T-helper 17 cell (primary cell): ENCODE measurements around the gene ACP2. TPM values are rescaled to one million over a fixed set of nuclear protein-coding genes. Genes with fewer than 3 reads are reported as not detected.
A peak's percentile ranks its signal among the peaks of the same experiment; 100 is the strongest.

Experiments
- ATAC-seq: fragments of 150-1000 bp; cut with Tn5 transposase; 2 replicates; pipeline ENCODE4 v1.10.0; 2021; ENCODE audit warnings: mild to moderate bottlenecking, moderate library complexity
- DNase-seq, 3 donors: peaks; one replicate each; pipeline versions ENCODE4 v3.0.0 to v3.0.0-alpha.2; 2020 to 2021
- H3K9me3 ChIP-seq: one replicate; pipeline ENCODE4 v1.7.0; 2013; ENCODE audit warnings: low read length, mild to moderate bottlenecking; ENCODE audit not compliant: control insufficient read depth, poor library complexity, severe bottlenecking
- H3K27ac Mint-ChIP-seq: one replicate; pipeline ENCODE4 v1.8.0; 2022; ENCODE audit warnings: mild to moderate bottlenecking, moderate library complexity, mixed read lengths
- H3K27me3 Mint-ChIP-seq: one replicate; pipeline ENCODE4 v1.8.0; 2022; ENCODE audit warnings: mixed read lengths
- H3K36me3 Mint-ChIP-seq: one replicate; pipeline ENCODE4 v1.8.0; 2022; ENCODE audit warnings: low read depth, mixed read lengths
- H3K4me1 Mint-ChIP-seq: one replicate; pipeline ENCODE4 v1.8.0; 2022; ENCODE audit warnings: mild to moderate bottlenecking, mixed read lengths
- H3K4me3 Mint-ChIP-seq: one replicate; pipeline ENCODE4 v1.8.0; 2022; ENCODE audit warnings: mild to moderate bottlenecking, moderate library complexity, mixed read lengths
- total RNA-seq, 4 donors: library from RNA in 2 of 4; stranded (reverse) in 2 of 4; gene quantifications; one replicate each; pipeline ENCODE4 v1.2.3 and lab custom pipeline; 2022 to 2026

The ACP2 gene
- total RNA-seq, 2 donors from 2014 or later = 19.6 to 23.1 TPM

- no peak overlapping the region for H3K4me3 Mint-ChIP-seq
- no peak overlapping the region for H3K27ac Mint-ChIP-seq
- H3K4me1 Mint-ChIP-seq = peaks cover 19% of the 10 kb centered on the region
- ATAC-seq (no peak), DNase-seq (no peak)
- H3K9me3 ChIP-seq = no peaks in the 10 kb centered on the region
- peaks cover 14% of the 10 kb centered on the region for H3K36me3 Mint-ChIP-seq
- no peaks in the 10 kb centered on the region for H3K27me3 Mint-ChIP-seq
These were observed 3.9 kb downstream of the ACP2 start for GRCh38 chr11:47244448-47245350.

- ATAC-seq (no peak), DNase-seq (no peak)
- no peak overlapping the region for H3K4me3 Mint-ChIP-seq
- peaks cover 13% of the 10 kb centered on the region for H3K4me1 Mint-ChIP-seq
- H3K9me3 ChIP-seq = no peaks in the 10 kb centered on the region
- no peak overlapping the region for H3K27ac Mint-ChIP-seq
- H3K36me3 Mint-ChIP-seq = peaks cover 16% of the 10 kb centered on the region
- H3K27me3 Mint-ChIP-seq = no peaks in the 10 kb centered on the region
These were observed 5.2 kb downstream of the ACP2 start for GRCh38 chr11:47243454-47243853.

GRCh38 chr11:47242596-47243192, 5.9 kb downstream of the ACP2 start:
- Mint-ChIP-seq H3K27ac (peak overlapping the region; percentile 94), H3K27me3 (no peaks in the 10 kb centered on the region), H3K4me3 (no peak overlapping the region), H3K36me3 (peaks cover 16% of the 10 kb centered on the region), H3K4me1 (peaks cover 7% of the 10 kb centered on the region)
- ATAC-seq (no peak), DNase-seq (no peak)
- H3K9me3 ChIP-seq = no peaks in the 10 kb centered on the region

- DNase-seq (no peak), ATAC-seq (no peak)
- Mint-ChIP-seq H3K27me3 (no peaks in the 10 kb centered on the region), H3K36me3 (peaks cover 16% of the 10 kb centered on the region), H3K4me3 (no peak overlapping the region), H3K27ac (peak overlapping the region; percentile 94), H3K4me1 (peaks cover 8% of the 10 kb centered on the region)
- no peaks in the 10 kb centered on the region for H3K9me3 ChIP-seq
These were observed 6.7 kb downstream of the ACP2 start for GRCh38 chr11:47241841-47242301.

GRCh38 chr11:47239852-47240251, 8.8 kb downstream of the ACP2 start:
- no peaks in the 10 kb centered on the region for H3K27me3 Mint-ChIP-seq
- H3K4me3 Mint-ChIP-seq = no peak overlapping the region
- H3K27ac Mint-ChIP-seq = peak overlapping the region; percentile 94
- ATAC-seq (no peak), DNase-seq (no peak)
- peaks cover 11% of the 10 kb centered on the region for H3K4me1 Mint-ChIP-seq
- no peaks in the 10 kb centered on the region for H3K9me3 ChIP-seq
- H3K36me3 Mint-ChIP-seq = peaks cover 16% of the 10 kb centered on the region

GRCh38 chr11:47236482-47236881, 12.1 kb downstream of the ACP2 start:
- Mint-ChIP-seq H3K36me3 (peaks cover 7% of the 10 kb centered on the region), H3K4me1 (peaks cover 13% of the 10 kb centered on the region), H3K27ac (peak overlapping the region; percentile 94), H3K27me3 (no peaks in the 10 kb centered on the region), H3K4me3 (no peak overlapping the region)
- DNase-seq (no peak), ATAC-seq (no peak)
- no peaks in the 10 kb centered on the region for H3K9me3 ChIP-seq

GRCh38 chr11:47235163-47235562, 13.5 kb downstream of the ACP2 start:
- ATAC-seq (no peak), DNase-seq (no peak)
- Mint-ChIP-seq H3K4me3 (peak overlapping the region; percentile 76), H3K4me1 (peaks cover 13% of the 10 kb centered on the region), H3K36me3 (peaks cover 5% of the 10 kb centered on the region), H3K27me3 (no peaks in the 10 kb centered on the region), H3K27ac (peak overlapping the region; percentile 94)
- no peaks in the 10 kb centered on the region for H3K9me3 ChIP-seq

GRCh38 chr11:47234669-47235100, 13.9 kb downstream of the ACP2 start:
- peaks cover 4% of the 10 kb centered on the region for H3K36me3 Mint-ChIP-seq
- H3K27me3 Mint-ChIP-seq = no peaks in the 10 kb centered on the region
- no peaks in the 10 kb centered on the region for H3K9me3 ChIP-seq
- peak overlapping the region; percentile 94 for H3K27ac Mint-ChIP-seq
- H3K4me3 Mint-ChIP-seq = peak overlapping the region; percentile 76
- ATAC-seq = peak; percentile 95
- DNase-seq = peak; percentile 36 to 66 (median 66)
- H3K4me1 Mint-ChIP-seq = peaks cover 13% of the 10 kb centered on the region

- DNase-seq (no peak), ATAC-seq (peak; percentile 9)
- H3K36me3 Mint-ChIP-seq = peaks cover 6% of the 10 kb centered on the region
- H3K4me1 Mint-ChIP-seq = peaks cover 16% of the 10 kb centered on the region
- peak overlapping the region; percentile 76 for H3K4me3 Mint-ChIP-seq
- no peaks in the 10 kb centered on the region for H3K27me3 Mint-ChIP-seq
- no peaks in the 10 kb centered on the region for H3K9me3 ChIP-seq
- H3K27ac Mint-ChIP-seq = peak overlapping the region; percentile 94
These were observed 14.5 kb downstream of the ACP2 start for GRCh38 chr11:47233989-47234668.

GRCh38 chr11:47233051-47233450, 15.6 kb downstream of the ACP2 start:
- no peaks in the 10 kb centered on the region for H3K27me3 Mint-ChIP-seq
- no peak for DNase-seq
- no peaks in the 10 kb centered on the region for H3K9me3 ChIP-seq
- no peak for ATAC-seq
- H3K4me1 Mint-ChIP-seq = peaks cover 18% of the 10 kb centered on the region
- H3K36me3 Mint-ChIP-seq = peaks cover 9% of the 10 kb centered on the region
- peak overlapping the region; percentile 94 for H3K27ac Mint-ChIP-seq
- H3K4me3 Mint-ChIP-seq = no peak overlapping the region

GRCh38 chr11:47229161-47229560, 19.5 kb downstream of the ACP2 start:
- Mint-ChIP-seq H3K27me3 (no peaks in the 10 kb centered on the region), H3K4me1 (peaks cover 12% of the 10 kb centered on the region), H3K36me3 (peaks cover 9% of the 10 kb centered on the region), H3K27ac (peak overlapping the region; percentile 79), H3K4me3 (no peak overlapping the region)
- H3K9me3 ChIP-seq = no peaks in the 10 kb centered on the region
- ATAC-seq = no peak
- DNase-seq = no peak

- Mint-ChIP-seq H3K27me3 (no peaks in the 10 kb centered on the region), H3K36me3 (peaks cover 9% of the 10 kb centered on the region), H3K4me3 (peak overlapping the region; percentile 31), H3K27ac (no peak overlapping the region), H3K4me1 (peaks cover 10% of the 10 kb centered on the region)
- ATAC-seq = no peak
- no peaks in the 10 kb centered on the region for H3K9me3 ChIP-seq
- no peak for DNase-seq
These were observed 22.8 kb downstream of the ACP2 start for GRCh38 chr11:47225552-47226400.
